Neural cell (in vitro differentiated cells): ENCODE results near the gene KIAA1586. TPM values are rescaled to one million over a fixed set of nuclear protein-coding genes. Genes with fewer than 3 reads are reported as not detected.
"Not testable (repeated sequence)": the region's sequence is repeated elsewhere in the genome, so short reads cannot be mapped to it uniquely, and the experiment has no call there.

ENCODE experiments used
- H2AFZ ChIP-seq: fragments of 200-600, 300-800 bp; sonication (generic), shearing (Covaris generic); 2 replicates; pipeline ENCODE4 v1.6.0; 2014; ENCODE audit warnings: low read depth, mild to moderate bottlenecking, antibody characterized with exemption, low read length, moderate library complexity
- H3F3A ChIP-seq: fragments of 200-600 bp; shearing (Covaris generic); 2 replicates; pipeline ENCODE4 v1.6.1; 2016; ENCODE audit warnings: mild to moderate bottlenecking, moderate library complexity, mixed read lengths, antibody characterized with exemption, low read length; ENCODE audit not compliant: insufficient read depth, poor library complexity, severe bottlenecking
- H3K27ac ChIP-seq: fragments of 200-600, 300-800 bp; sonication (generic), shearing (Covaris generic); 2 replicates; pipeline ENCODE4 v1.5.1; 2014; ENCODE audit warnings: mild to moderate bottlenecking, low read length, moderate library complexity
- H3K27me3 ChIP-seq: fragments of 300-800, 200-600 bp; sonication (generic), shearing (Covaris generic); 2 replicates; pipeline ENCODE4 v1.6.0; 2014; ENCODE audit warnings: mild to moderate bottlenecking, low read depth, low read length, moderate library complexity; ENCODE audit not compliant: insufficient read depth
- H3K36me3 ChIP-seq: fragments of 300-800, 200-600 bp; sonication (generic), shearing (Covaris generic); 2 replicates; pipeline ENCODE4 v1.5.1; 2014; ENCODE audit warnings: mild to moderate bottlenecking, antibody characterized with exemption, low read length, moderate library complexity; ENCODE audit not compliant: insufficient read depth
- H3K4me2 ChIP-seq: fragments of 300-800, 200-600 bp; sonication (generic), shearing (Covaris generic); 2 replicates; pipeline ENCODE4 v1.6.0; 2014; ENCODE audit warnings: mild to moderate bottlenecking, low read length
- H3K4me3 ChIP-seq: fragments of 300-800, 200-600 bp; sonication (generic), shearing (Covaris generic); 2 replicates; pipeline ENCODE4 v1.5.1; 2014; ENCODE audit warnings: mild to moderate bottlenecking, low read length, moderate library complexity
- H3K79me2 ChIP-seq: fragments of 200-600 bp; shearing (Covaris generic); replicated peaks from 2 replicates; pipeline ENCODE4 v1.6.0; 2014; ENCODE audit warnings: mild to moderate bottlenecking, low read length, moderate library complexity; ENCODE audit not compliant: insufficient read depth
- H3K9ac ChIP-seq: fragments of 300-800, 200-600 bp; sonication (generic), shearing (Covaris generic); 2 replicates; pipeline ENCODE4 v1.6.1; 2016; ENCODE audit warnings: mild to moderate bottlenecking, low read length, mixed read lengths
- H3K9me2 ChIP-seq: fragments of 200-600 bp; shearing (Covaris generic); 2 replicates; pipeline ENCODE4 v1.6.1; 2016; ENCODE audit warnings: mild to moderate bottlenecking, low read length, mixed read lengths; ENCODE audit not compliant: insufficient read depth
- H3K9me3 ChIP-seq: fragments of 200-600, 300-800 bp; sonication (generic), shearing (Covaris generic); 2 replicates; pipeline ENCODE4 v1.6.1; 2016; ENCODE audit warnings: mild to moderate bottlenecking, mixed run types, low read length, moderate library complexity, mixed read lengths
- H4K20me1 ChIP-seq: fragments of 200-600 bp; shearing (Covaris generic); 2 replicates; pipeline ENCODE4 v1.6.1; 2016; ENCODE audit warnings: mild to moderate bottlenecking, mixed run types; ENCODE audit not compliant: insufficient read depth
- CTCF ChIP-seq: fragments of 450-650 bp; IDR thresholded peaks from 2 replicates; pipeline ENCODE4 v1.5.1; 2014; ENCODE audit warnings: antibody characterized with exemption, mild to moderate bottlenecking, moderate library complexity; ENCODE audit not compliant: poor library complexity, severe bottlenecking
- EP300 ChIP-seq: fragments of 450-650 bp; conservative IDR thresholded peaks from 2 replicates; pipeline ENCODE4 v1.6.1; 2014; ENCODE audit warnings: antibody characterized with exemption, mild to moderate bottlenecking, moderate library complexity; ENCODE audit not compliant: poor library complexity, severe bottlenecking
- EZH2 ChIP-seq: fragments of 200-600, 300-800 bp; shearing (Covaris generic), sonication (generic); IDR thresholded peaks from 2 replicates; pipeline ENCODE4 v1.6.1; 2014; ENCODE audit warnings: antibody characterized with exemption, low read length, borderline replicate concordance, mild to moderate bottlenecking; ENCODE audit not compliant: insufficient read depth, poor library complexity, severe bottlenecking
- POLR2AphosphoS5 ChIP-seq: IDR thresholded peaks from 2 replicates; pipeline ENCODE4 v1.6.1; 2012
- RAD21 ChIP-seq: fragments of 450-650 bp; conservative IDR thresholded peaks from 2 replicates; pipeline ENCODE4 v1.6.1; 2014; ENCODE audit warnings: antibody characterized with exemption, mild to moderate bottlenecking, moderate library complexity
- SMC3 ChIP-seq: fragments of 450-650 bp; conservative IDR thresholded peaks from 2 replicates; pipeline ENCODE4 v1.6.1; 2014; ENCODE audit warnings: antibody characterized with exemption, mild to moderate bottlenecking, moderate library complexity; ENCODE audit not compliant: poor library complexity
- TAF1 ChIP-seq: IDR thresholded peaks from 2 replicates; pipeline ENCODE4 v1.6.1; 2012; ENCODE audit warnings: low read depth
- polyA plus RNA-seq: library from polyadenylated mRNA; depleted of rRNA; stranded (reverse); fragments of >200 nt; gene quantifications from 2 replicates; pipeline ENCODE4 v1.2.3, GENCODE V29; 2014
- TF ChIP-seq, protein P1 (sequence below): IDR thresholded peaks from 2 replicates; pipeline ENCODE4 v1.6.1; 2012; ENCODE audit warnings: borderline replicate concordance

Gene KIAA1586
- polyA plus RNA-seq, 1 donor from 2014 or later: 34.4 TPM

- H3K4me3 ChIP-seq: no peak overlapping the region
- TF ChIP-seq CTCF (no peak), RAD21 (no peak), SMC3 (no peak), POLR2AphosphoS5 (no peak), TAF1 (no peak), EZH2 (no peak)
- TF ChIP-seq, protein P1, sequence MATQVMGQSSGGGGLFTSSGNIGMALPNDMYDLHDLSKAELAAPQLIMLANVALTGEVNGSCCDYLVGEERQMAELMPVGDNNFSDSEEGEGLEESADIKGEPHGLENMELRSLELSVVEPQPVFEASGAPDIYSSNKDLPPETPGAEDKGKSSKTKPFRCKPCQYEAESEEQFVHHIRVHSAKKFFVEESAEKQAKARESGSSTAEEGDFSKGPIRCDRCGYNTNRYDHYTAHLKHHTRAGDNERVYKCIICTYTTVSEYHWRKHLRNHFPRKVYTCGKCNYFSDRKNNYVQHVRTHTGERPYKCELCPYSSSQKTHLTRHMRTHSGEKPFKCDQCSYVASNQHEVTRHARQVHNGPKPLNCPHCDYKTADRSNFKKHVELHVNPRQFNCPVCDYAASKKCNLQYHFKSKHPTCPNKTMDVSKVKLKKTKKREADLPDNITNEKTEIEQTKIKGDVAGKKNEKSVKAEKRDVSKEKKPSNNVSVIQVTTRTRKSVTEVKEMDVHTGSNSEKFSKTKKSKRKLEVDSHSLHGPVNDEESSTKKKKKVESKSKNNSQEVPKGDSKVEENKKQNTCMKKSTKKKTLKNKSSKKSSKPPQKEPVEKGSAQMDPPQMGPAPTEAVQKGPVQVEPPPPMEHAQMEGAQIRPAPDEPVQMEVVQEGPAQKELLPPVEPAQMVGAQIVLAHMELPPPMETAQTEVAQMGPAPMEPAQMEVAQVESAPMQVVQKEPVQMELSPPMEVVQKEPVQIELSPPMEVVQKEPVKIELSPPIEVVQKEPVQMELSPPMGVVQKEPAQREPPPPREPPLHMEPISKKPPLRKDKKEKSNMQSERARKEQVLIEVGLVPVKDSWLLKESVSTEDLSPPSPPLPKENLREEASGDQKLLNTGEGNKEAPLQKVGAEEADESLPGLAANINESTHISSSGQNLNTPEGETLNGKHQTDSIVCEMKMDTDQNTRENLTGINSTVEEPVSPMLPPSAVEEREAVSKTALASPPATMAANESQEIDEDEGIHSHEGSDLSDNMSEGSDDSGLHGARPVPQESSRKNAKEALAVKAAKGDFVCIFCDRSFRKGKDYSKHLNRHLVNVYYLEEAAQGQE: no peak
- no peaks in the 10 kb centered on the region for H3F3A ChIP-seq
- H3K36me3 ChIP-seq: no peaks in the 10 kb centered on the region
- H4K20me1 ChIP-seq: no peaks in the 10 kb centered on the region
- H3K4me2 ChIP-seq: no peak overlapping the region
- H3K9me3 ChIP-seq: no peaks in the 10 kb centered on the region
- H2AFZ ChIP-seq: no peak overlapping the region
- no peak overlapping the region for H3K9ac ChIP-seq
- H3K9me2 ChIP-seq: no peaks in the 10 kb centered on the region
- no peak overlapping the region for H3K27ac ChIP-seq
- no peaks in the 10 kb centered on the region for H3K27me3 ChIP-seq
- no peaks in the 10 kb centered on the region for H3K79me2 ChIP-seq
These were observed 40.4 kb upstream of the KIAA1586 start for GRCh38 chr6:57006101-57006500.

DNA sequence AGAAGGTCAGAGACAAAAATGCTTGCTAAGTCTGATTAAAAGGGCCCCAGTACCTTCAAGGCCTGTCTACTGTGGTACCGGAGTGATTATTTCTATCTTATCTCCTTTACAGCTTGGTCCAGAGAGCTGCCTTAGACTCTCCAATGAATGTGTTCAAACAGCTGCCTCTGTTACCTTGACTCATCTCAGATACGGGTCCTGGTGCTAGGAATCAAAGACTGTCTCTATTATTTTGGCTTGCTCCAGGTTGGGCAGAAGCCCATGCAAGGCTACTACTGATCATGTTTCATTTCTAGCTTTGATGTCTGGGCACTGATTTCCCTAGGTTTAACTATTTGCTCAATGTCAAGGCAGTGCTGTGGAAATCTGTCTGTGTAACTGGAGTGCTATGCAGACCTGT is 38.4 kb upstream of the KIAA1586 start:
- H3K27ac ChIP-seq, H3K4me2 ChIP-seq, H3K4me3 ChIP-seq, H3K9me2 ChIP-seq, H3K9ac ChIP-seq, H3K36me3 ChIP-seq, H3K79me2 ChIP-seq, H2AFZ ChIP-seq, H3K9me3 ChIP-seq, H3F3A ChIP-seq, H4K20me1 ChIP-seq, H3K27me3 ChIP-seq: not testable (repeated sequence)

DNA sequence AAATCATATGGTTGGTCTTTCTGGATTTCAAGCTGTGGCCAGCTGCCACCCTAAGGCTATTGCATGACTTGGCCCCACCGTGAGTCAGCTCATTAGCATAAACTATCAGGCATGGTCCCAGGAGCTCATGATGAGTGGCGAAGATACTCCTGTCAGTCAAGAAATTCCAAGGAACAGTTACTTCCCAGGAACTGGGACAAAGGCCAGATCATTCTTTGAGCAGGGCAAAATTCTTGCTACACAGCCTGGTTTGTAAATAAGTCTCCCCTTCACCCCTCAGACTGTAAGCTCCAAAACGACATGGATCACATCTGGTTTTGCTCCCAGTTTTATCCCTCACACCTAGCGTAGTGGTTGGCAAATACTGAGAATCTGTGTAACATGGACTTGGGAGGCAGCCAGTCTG is 33.0 kb upstream of the KIAA1586 start:
- Histone ChIP-seq H3K79me2 (no peaks in the 10 kb centered on the region), H4K20me1 (no peaks in the 10 kb centered on the region), H3K36me3 (no peaks in the 10 kb centered on the region), H3K27me3 (no peaks in the 10 kb centered on the region), H3K27ac (no peak overlapping the region), H3K9ac (no peak overlapping the region), H3K9me3 (no peaks in the 10 kb centered on the region), H3K4me3 (no peak overlapping the region), H3K9me2 (no peaks in the 10 kb centered on the region), H2AFZ (no peak overlapping the region), H3K4me2 (no peak overlapping the region), H3F3A (no peaks in the 10 kb centered on the region)
- no peak for TF ChIP-seq TAF1
- TF ChIP-seq SMC3: no peak
- TF ChIP-seq EP300: no peak
- TF ChIP-seq POLR2AphosphoS5: no peak
- no peak for TF ChIP-seq RAD21
- no peak for TF ChIP-seq EZH2
